DMS114 treated with DMSO at 0.1 percent for 48 hours (cell line): ENCODE results near the gene FANCE.
A peak's percentile ranks its signal among the peaks of the same experiment; 100 is the strongest.
"Not testable (repeated sequence)": the region's sequence is repeated elsewhere in the genome, so short reads cannot be mapped to it uniquely, and the experiment has no call there.

Experiments
- DNase-seq: peaks from one replicate; lab custom pipeline; 2025; ENCODE audit not compliant: unreplicated experiment; lab: John Stamatoyannopoulos, UW

FANCE gene

DNA sequence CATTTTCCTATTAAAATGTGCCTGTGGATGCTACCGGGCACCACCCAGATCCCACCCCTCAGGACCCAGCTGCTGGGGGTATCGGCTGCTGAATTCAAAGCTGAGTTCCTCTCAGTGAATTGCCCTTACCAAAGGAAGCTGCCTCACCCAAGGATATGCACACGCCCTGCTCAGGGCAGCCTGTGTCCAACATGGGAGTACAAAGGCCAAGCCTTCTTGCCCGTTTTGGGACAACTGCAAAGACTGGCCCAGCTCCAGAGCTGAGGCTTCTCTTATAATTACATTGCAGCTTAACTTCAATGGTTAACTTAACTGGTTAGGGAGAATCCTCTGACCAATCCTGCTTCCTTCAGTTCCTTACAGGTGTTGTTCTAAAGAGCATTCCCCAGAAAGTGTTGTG lies 19.8 kb upstream of the FANCE start:
- DNase-seq, result no peak

DNA sequence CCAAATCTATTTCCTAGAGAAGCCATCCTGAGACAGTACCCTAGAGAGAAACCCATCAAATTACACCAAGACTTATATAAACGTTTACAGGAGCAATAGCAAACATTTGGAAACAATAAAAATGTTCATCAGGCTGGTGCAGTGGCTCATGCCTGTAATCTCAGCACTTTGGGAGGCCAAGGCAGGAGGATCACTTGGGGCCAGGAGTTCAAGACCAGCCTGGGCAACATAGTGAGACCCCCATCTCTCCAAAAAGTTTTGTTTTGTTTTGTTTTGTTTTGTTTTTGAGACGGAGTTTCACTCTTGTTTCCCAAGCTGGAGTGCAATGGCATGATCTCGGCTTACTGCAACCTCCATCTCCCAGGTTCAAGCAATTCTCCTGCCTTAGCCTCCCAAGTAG lies 19.4 kb upstream of the FANCE start:
- DNase-seq, result not testable (repeated sequence)

DNA sequence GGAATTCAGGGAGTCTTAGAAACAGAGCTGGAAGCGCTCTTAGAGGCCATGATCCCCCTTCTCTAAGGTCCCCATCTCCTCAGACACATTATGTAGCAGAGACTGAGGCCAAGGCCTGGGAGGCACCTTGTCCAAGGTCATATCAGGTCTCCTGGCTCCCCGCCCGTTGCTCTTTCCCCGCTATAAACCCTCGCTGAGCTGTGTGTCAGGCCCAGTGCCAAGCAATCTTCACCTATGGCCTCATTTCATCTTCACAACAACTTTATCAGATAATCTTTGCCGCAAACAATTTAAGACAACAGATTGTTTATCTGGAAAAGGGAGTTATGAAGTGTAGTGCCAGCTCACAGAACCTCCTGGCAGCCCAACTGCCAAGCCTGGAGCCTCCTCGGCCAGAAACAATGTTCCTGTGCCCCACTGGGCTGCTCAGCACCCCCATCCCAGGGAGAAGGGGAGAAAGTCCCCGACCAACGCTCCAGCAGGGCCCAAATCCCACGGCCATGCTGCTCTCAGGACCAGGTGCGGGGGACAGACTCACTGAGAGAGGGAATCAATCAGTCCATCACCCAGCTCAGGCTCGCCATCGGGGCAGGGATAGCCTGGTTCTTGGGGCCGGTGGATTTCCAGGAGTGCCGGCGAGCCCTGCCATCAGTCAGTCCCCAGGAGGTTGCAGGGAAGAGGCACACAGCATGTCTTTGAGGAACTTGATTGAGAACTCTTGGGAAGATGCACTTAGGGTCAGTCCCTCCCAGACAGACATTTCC lies 16.9 kb upstream of the FANCE start:
- DNase-seq, result no peak

DNA sequence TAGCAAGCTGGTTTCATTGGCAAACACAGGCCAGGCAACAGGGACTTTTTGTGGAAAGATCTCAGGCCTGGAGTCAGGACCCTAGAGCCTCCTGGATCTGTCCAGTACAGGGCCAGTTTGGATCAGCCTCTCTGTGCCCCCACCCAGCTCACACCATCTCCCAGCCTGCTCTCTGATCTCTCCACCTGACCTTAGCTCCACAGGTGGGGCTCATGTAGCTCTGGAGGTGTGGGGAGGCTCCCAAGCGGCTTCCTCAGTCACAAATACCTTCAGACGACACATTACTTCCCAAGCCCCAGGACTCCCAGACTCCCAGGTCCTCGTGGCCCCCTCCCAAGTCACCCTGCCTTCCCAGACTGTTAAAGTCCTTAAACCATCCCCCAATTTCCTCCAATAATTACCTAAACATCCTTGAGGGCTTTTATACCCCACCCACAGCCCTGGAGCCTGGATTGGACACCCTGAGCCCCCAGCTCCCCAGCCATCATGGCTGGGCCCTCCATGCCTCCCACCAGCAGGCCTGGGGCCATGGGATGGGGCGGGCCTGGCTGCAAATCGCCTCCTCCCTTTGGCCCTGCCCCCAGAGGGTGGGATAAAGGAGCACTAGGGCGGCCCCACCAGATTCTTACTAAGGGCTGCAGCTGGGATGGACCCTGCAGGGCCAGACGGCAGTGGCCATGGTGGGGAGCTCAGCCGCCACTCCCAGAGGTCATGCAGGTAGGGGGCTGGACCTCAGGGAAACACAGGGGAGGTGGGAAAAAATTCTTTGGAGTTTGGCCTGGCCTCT lies 15.9 kb upstream of the FANCE start:
- no peak for DNase-seq

DNA sequence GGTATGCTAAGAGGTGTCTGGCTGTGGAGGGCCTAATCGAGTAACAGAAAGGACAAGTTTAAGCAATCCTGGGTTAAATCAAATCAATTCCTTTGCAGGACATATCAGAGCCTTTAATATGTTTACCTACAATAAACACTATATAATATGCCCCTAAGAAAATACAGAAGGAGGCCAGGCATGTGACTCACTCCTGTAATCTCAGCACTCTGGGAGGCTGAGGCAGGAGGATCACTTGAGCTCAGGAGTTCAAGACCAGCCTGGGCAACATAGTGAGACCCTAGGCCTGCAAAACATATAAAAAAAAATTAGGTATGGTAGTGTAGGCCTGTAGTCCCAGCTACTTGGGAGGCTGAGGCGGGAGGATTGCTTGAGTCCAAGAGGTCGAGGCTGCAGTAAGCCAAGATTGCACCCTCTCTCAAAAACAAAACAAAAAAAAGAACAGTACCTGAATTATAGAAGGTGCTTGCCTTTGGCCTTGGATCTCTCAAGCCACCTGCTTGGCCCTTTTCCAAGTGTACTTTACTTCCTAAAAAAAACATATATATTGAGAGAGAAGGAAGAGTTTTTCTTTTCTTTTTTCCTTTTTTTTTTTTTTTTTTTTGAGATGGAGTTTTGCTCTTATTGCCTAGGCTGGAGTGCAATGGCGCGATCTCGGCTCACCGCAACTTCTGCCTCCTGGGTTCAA lies 13.6 kb upstream of the FANCE start:
- not testable (repeated sequence) for DNase-seq

DNA sequence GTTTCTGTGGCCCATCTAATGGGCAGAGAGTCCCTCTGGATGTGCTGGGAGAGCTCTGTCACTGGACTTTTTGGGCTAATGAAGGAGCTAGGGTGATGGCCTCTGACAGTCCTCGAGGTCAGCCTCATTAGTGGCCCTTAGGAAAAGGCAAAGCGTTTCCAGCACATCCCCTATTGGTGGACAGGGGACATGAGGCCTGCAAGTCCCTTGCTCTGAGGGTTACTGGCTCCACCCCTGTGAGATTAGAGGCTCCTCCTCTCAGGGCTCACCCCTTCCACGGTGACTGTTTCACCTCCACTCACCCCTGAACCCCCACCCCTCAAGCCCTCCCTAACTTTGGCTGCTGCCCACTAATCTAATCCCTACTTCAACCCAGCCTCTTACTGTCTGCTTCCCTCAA lies 12.8 kb upstream of the FANCE start:
- no peak for DNase-seq

DNA sequence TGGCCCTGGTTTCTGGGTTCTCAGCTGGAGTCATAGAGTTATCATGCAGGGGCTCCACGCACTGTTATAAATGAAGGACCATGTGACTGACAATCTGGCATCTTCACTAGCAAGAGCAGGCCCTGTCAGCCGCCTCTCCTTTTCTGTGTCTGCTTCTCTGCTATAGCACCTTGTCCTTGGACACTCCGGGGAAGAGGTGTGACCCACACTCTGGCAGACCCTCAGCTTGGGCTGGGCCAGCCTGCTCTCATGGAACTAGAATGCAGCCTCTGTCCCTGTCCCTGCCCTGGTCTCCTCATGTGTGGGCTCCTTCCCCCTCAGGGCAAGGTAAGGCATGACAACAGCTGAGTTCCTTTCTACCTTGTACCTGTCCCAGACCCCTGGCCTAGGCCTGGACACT lies 10.9 kb upstream of the FANCE start:
- no peak for DNase-seq

DNA sequence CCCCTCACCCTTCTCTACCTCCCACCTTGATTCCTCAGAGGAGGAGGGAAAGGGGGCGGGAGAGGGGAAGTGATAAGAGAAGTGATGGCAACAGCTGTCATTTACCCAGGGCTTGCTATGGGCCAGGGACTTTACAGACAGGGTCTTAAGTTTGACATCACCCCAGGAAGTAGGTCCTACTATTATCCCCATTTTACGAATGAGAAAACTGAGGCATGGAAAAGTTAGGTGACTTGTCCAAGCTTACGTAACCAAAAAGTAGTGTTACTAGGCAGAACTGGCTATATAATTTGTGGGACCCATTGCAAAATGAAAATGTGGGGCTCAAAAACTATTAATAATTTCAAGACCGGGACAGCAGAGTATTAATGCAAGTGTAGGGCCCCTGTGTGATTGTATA lies 10.5 kb upstream of the FANCE start:
- DNase-seq, result no peak

DNA sequence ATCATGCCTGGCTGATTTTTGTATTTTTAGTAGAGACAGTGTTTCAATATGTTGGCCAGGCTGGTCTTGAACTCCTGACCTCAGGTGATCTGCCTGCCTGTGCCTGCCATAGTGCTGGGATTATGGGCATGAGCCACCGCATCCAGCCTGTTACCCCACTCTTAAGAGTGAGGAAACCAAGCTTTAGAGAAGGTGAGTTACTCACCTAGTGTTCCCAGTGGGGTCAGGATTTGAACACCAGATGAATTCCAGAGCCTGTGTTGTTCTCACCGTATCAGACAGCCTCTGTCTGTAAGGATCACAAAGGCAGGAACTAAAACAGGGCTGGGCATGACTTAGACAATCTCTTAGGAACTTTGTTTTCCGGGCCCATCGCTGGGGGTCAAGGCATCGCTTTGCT lies 9.4 kb upstream of the FANCE start:
- no peak for DNase-seq

DNA sequence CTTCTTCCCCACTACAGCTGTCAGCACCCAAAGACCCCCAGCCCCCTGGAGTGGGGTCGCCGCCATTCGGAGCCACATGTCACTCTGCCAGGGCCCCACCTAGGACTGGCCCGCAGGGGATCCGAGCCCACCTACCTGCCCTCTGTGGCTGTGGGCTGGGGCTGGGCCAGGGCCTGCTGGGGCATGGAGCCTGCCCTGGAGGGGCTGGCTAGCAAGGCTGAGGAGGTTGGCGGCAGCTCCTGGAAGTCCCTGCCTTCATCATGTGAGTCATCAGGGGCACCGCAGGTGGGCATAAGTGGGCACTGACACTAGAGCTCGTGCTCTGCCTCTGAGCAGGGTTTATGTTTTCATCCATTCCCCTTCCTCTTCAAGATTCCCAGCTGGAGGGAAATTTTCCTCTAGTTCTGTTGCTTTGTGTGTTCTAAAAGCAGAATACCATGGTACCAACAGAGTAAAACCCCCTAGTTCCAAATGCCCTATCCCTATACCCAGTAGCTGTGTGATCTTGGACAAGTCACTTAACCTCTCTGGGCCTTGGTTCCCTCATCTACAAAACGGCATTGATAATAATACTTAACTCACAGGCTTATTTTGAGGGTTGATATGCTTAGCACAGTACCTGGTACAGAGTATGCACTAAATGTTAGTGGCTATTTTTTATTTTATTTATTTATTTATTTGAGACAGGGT lies 8.7 kb upstream of the FANCE start:
- no peak for DNase-seq

DNA sequence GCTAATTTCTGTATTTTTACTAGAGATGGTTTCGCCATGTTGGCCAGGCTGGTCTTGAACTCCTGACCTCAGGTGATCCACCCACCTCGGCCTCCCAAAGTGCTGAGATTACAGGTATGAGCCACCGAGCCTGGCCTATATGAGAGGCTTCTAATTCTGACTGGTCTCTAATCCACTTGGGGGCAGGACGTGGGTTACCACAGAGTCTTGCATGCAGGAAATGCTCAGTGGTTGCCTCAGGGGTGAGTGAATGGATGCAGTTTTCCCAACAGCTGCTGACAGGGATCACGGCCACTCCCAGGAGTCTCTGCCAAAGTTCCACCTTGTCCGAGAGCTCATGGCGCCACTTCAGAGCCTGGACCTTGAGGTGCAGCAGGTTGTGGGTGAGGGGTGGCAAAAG lies 6.4 kb upstream of the FANCE start:
- no peak for DNase-seq

DNA sequence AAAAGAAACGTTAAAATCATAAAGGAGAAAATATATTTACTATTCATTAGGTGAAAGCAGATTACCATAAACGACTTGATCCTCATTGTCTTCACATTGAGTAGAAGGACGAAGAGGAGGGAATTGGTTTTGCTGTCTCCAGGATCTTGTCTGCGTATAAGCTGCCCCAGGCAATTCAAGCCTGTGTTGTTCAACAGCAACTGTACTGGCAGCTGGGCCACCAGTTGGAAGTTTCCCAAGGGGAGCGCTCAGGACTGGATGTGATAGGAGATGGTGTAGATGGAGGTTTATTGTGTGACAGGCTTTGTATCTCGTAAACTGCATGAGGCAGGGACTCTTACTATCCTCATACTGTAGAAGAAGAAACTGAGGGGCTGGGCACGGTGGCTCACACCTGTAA lies 3.9 kb upstream of the FANCE start:
- DNase-seq, result no peak

DNA sequence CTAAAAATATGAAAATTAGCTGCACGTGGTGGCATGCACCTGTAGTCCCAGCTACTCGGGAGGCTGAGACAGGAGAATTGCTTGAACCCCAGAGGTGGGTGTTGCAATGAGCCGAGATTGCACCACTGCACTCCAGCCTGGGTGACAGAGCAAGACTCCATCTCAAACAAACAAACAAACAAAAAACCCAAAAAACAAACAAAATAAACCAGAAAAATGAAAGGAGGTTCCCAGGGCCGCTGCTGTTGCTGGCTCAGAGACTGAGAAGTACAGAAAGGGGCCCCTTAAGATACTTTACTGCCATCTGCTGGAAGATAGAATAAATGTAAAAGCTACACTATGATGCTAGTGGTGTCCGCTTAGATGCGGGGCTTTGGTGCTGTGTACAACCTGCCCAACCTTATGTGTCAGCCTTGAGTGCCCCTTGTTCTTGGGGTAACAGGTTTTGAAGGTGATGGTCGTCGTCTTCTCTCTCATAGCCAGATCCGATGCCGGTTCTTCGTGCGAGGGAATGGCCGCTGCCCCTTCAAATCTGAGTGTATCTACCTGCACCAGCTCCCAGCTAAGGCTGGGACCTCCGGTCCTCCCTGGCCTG lies 2.8 kb upstream of the FANCE start:
- DNase-seq, result peak; percentile 93

DNA sequence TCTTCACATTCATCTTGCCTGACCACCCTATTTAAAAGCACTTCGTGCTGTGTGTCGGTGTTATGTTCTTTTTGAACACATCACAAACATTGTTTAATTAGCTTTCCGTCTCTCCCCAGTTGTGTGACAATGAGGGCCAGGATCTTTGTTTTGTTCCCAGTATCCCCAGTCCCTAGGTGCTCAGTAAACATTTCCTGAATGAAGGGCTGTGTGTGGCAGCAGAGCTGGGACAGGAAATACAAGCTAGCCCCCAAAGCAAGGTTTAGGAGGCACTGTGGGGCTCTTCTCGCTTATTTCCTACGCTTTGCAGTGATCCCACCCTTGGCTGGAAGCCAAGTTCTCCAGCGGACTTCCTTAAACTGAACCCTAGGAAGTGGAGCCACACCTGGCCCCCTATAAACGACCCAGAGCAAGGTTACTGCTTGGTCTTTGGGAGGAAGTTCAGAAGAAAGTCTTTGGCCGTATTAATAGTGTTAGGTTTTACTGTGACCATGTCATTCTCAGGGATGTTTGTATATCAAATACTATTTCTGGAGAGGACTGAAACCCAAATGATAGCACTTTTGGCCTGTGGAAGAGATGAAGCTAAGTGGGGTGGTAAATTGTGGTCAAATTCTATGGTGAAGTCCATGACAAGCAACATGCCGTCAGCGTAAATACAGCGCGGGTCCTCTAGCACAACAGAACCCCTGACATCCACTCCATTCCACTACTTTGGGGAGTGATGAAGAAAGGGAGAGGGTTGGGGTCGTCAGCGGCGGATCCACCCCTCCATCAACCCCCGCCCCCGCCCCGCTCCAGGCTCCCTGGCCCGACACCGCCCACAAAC lies 570 bp upstream of the FANCE start:
- no peak for DNase-seq

DNA sequence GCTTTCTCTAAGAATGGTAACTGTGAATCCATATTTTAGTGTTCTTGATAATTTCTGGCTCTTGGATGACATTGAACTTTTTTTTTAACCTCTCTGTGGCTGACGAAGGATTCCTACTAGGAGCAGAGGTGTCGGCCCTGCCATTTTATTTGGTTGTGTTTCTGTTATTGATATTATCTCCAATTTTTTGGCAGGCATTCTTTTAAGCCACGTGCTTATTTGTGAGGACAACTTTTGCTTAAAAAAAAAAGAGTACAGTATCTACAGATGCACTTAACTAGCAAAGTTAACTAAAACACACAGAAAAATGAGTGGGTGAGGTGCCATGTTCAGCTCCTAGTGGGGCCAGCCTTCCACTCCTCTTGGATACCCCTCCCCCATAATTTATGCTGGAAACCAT lies 1.1 kb downstream of the FANCE start:
- DNase-seq, result no peak

DNA sequence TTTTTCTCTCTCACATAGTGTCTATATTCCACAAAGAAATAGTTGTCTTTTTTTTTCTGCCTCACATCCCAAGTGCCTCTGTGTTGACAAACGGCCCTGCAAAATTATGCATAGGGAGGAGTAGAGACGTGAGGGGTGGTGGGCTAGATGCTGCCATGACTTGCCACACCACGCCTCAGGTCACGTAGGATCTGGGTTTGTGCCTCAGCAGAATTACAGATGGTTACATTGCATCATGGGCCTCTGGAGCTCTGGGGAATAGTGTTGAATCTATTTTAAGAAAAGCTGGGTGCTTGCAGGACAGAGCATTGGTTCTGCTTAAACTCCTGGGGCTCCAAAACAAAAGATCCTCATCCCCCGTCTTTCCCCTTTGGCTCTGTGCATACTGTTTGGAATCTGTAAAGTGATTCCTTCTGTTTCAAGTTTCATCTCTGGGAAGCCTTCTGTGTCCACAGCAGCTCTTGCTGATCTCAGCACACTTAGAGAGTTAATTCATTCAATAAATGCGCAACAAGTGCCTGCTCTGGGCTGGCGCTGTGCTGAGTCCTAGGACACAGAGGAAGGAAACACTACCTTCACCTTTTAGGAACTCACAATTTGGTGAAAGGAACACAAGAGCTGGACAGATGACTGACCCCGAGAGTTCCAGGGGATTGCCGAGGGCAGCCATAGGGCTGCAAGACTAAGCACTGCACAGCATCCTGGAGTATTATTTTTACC lies 2.4 kb downstream of the FANCE start:
- DNase-seq, result no peak

DNA sequence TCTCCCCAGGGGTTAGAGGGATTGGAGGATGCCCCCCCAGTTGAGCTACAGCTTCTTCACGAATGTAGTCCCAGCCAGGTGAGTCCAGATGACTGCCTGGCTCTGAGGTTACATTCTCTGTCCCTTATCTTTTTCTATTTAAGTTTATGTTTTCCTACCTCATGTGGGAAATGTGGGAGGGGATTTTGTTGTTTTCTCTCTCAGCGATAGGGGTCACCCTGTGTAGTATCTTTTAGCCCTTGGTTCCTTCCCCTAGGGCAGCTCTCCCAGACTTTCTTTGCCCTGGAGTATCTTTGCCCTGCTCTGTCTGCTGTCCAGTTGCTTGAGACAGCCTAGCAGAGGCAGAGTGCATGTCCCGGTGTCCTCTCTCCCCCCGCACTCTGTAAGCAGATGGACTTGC lies 5.8 kb downstream of the FANCE start:
- no peak for DNase-seq

DNA sequence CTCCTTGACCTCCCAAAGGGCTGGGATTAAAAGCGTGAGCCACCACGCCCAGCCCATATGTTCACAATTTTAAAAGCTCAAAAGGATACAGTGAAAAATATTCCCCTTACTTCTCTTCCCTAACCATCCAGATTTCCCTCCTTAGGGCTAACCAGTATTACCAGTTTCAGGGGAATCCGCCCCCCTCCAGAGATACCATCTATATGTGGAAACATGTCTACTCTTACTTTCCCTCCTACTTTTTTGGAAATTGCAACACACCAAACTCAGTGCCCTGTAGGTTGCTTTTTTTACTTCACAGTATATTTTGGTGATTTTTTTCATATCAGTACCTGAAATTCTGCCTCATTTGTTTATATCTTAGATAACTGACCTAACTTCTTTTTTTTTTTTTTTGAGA lies 9.1 kb downstream of the FANCE start:
- DNase-seq, result no peak

DNA sequence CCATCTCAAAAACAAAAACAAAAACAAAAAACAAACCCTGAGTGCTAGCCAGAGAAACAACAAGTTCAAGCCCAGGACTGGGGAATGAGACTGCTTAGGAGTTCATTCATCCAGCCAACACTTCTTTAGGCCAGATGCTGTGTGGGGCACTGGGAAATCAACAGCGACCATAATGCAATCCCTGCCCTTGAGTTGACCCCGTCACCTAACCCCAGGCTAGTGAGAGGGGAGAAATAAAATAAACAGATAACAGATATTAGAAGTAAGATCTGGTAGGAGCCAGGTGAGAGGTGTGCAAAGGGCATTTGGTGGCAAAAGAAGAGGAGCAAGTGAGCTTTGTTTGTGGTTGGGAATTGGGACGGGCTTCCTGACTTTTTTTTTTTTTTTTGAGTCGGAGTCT lies 11.2 kb downstream of the FANCE start:
- no peak for DNase-seq

DNA sequence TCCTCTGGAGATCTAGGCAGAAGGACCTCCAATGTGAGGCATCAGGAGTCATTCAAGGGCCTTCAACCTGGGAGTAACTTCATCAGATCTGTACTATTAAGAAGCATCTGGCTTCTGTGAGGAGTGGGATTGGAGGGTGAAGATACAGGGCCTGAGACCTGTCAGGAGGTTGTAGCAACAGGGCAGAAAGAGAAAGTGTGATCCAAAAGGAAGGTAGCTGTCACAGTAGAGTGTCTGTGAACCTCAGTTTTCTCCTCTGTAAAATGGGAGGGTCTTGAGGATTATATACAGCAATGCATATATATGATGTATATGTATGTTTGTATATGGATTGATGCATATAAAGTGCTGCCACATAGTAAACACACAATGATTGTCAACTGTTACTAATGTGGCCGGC lies 13.5 kb downstream of the FANCE start:
- DNase-seq, result no peak
